HG03025 (cell line): ENCODE results near the gene TAGLN2.

Experiments
- ATAC-seq: cut with Tn5 transposase; IDR thresholded peaks from one replicate; pipeline ENCODE4 v1.9.1; 2021; ENCODE audit warnings: mild to moderate bottlenecking, moderate library complexity; ENCODE audit not compliant: unreplicated experiment, low FRiP score

Gene TAGLN2

DNA sequence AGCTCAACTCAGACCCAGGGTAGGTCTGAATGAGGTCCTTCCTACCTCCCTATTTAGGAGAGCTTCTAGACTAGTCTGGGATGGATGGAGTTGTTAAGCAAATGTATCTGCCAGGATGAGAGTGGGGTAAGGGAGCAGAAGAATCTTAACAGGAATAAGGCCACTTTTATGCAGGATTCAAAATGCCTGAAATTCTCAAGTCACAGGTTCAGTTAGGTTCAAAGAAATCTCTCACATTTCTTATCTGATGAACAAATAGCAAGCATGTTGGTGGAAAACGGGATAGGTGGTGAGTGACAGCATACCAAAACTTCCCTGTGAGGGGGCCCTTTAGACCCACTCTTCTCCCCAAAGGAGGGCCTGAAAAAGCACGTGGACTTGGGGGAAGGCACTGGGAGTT lies 25.7 kb upstream of the TAGLN2 start:
- ATAC-seq, result no peak

DNA sequence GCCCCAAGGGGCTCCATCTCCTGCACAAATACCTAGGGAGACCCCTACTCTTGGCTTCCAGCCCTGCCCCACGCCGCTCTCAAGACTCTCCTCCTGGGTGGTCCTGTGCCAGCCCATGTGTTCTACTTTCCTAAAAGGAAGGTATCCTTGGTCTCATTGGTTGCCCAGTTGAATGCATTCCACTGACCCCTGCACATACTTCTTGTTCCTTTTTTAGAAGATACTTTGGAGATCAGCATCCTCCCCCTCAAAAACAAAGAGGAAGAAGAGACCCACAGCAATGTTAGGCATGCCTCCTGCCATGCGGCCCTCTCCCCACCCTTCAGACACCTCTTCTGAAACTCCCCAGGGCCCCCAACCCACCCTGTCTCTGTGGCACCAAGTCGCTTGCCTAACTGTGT lies 24.7 kb upstream of the TAGLN2 start:
- ATAC-seq, result no peak

DNA sequence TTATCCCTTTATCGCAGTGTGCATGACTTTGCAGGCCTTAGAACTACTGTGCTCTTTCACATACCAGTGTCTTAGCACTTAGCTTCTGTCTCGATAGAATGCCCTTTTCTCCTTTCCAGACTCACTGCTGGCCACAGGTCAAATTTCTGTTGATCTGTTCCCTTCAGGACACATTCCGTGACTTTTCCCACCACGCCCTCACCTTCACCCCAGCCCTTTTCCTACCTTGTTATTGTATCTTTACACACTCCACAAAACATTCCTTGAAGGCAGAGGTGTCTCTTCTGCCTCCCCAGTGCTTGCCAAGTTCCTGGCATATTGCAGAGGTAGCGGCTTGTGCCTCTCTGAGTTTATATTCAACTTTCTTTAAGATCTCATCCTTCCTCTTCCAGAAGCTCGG lies 23.8 kb upstream of the TAGLN2 start:
- ATAC-seq, result no peak

DNA sequence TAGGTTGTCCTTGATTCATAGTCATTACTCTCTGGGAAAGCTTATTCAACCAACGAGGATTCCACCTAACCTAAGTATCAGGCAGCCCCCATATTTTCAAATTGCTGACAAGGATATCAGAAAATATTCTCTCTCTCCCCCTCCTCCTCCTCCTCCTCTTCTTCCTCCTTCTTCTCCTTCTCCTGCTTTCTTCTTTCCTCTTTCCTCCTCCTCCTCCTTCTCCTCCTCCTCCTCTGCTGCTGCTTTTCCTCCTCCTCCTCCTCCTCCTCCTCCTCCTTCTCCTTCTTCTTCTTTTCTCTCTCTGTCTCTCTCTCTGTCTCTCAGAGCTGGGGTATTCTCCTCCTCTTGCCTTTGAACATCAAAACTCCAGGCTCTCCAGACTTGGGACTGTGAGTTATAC lies 22.6 kb upstream of the TAGLN2 start:
- no peak for ATAC-seq

DNA sequence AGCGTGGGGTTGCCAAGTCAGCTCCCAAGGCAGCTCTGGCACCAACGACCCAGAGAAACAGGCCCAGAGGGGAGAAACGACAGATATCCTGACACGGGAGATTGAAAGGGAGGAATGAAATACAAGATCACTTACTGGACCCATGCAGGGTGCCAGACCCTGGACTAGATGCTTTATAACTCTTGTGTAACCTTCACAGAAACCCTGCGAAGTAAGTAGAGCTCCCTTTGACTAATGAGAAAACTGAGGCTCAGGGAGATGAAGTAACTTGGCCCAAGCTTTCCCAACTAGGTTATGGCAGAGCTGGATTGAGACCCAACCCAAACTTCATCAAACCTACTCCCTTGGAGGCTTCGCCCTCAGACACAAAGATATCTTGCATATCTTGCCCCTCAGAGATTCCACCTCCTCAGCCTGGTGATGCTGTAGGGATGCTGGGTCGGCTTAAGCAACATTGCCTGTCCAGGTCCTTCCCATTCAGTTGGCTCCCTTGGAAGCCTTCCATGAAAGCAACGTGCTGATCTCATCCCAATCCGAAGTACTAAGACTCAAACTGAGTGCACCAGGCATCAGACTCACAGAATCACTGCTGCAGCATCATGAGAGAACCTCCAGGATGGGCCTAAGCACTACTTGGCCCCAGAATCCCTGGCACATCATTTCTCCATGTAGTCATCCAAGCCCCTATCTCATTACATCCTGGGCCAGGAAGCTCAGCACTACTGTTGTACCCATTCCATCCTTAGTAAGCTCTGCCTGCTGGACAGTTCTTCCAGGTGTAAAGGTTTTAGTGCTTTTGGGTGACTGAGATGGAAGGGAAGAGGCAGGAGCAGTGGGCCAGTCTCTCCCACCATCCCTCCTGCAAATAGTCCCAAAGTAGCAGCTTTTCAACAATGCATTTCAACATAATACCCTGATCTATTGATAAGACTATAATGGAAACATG lies 21.2 kb upstream of the TAGLN2 start:
- ATAC-seq, result no peak

DNA sequence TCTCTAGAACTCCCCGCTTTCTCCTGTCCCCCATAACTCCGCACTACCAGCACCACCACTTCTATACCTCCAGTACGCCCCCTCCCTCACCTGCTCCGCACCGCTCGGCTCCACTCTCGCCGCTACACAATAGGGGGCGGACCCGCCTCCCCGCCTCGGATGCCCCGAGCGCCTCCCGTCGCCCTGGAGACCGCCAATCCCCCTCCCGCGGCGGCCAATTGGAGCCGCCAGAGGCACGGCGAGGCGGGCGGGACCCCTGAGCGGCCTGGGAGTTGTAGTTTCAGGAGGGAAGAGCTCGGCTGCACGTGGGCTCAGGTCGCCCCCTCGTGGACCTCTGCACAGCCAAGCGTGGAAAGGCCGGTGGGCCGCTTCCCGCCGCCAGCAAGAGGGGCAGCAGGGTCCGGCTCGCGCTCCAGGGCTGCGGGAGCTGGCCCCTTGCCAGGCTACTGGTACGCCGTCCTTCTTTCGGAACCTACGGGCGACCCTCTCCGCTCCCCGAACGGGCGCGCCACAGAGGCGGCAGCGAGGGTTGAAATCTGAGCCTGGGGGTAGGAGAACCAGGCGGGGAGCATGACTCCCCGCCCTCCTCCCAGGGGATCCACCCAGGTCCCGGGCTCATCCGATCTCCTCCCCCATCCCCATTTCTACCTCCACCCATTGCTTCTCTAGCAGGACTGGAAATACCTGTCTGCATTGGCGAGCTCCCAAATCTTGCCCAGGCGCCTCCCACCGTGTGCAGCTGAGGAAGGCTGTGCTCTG lies 20.4 kb upstream of the TAGLN2 start, which contains the start of gene IGSF9:
IGSF9 (minus strand) TSS at position 131 of the 759 bp plus-strand sequence. CDS start 2,159 bp downstream, outside the sequence.
- ATAC-seq, result peak; percentile 52

DNA sequence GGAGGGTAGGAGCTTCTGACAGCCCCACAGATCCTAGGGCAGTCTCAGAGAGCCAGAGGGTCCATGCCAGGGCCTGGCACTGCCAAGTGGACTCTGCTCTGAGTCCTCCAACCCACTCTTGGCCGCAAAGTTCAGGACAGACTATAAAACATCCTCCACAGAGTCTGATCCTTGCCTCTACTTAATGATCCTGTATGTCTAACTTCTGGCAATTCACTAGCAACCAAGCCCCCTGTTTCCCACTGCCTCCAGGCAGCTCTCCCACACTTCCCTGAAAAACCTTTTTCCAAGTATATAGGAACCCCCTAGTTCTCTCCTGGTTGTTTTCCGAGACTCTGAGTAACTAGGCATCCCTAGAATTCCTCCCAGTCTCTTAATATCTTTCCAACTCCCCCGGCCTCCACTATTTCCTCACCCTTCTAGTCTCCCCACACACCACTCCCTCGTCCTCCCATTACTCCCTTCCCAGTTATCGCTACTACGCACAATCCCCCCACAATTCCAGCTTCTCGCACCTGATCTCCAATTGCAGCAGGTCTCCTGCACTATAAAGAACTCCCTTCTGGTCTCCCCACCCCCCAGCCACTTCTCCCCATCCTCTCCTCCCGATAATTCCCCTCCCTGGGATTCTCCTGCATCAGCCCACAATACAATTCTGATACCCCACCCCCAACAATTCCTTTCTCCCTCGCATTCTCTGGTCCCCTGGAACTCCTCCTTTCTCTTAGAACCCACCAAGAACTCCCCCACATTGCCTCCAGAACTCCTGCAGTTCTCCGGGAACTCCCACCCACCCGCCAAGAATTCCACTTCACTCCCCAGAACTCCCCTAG lies 19.5 kb upstream of the TAGLN2 start:
- ATAC-seq, result no peak

DNA sequence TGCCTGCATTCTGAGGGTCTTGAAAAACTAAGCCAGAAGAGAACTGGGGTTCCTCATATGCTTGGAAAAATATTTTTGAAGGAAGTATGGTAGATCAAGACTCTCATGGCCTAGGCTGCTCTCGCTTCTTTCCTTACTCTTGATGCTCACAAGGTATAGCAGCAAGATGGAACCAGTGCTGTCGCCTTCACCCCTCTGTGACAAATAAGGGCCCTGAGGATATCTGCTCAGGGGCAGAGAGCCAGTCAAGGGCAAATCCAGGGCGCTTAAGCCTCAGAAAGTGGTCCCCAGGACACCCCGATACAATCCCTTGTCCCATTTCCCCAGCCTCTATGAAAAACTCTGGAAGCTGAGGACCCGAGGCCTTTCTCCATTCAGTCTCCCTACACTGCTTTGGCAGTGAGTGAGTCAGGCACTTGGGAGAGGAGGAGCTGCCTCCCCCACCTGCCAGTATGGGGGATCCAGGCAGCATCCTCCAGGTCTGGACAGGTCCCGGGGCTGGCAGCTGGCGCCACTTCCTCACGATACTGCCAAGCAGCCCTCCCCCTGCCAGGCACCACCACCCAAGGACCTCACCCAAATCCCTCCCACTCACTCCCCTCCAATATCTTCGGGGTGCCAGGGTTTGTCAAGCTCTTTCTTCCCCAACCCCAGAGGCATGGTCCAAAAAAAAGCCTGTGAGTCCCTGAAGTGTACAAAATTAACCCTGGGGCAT lies 18.8 kb upstream of the TAGLN2 start:
- no peak for ATAC-seq

DNA sequence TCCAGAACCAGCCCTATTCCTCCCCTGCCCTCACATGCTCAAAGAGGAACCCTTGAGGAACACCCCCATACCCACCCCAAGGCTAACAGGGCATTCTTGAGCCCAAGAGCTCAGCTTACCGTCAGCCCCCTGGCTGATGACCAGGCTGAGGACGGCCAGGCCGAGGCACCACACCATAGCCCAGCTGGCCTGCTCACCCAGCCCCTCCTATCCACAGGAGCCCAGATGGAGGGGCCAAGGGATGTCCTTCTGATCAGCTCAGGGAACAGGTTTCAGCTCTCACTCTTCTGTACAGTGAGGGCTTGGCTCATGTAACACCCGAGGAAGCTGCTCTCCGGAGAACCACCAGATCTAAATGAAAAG lies 18.0 kb upstream of the TAGLN2 start:
- ATAC-seq, result no peak

DNA sequence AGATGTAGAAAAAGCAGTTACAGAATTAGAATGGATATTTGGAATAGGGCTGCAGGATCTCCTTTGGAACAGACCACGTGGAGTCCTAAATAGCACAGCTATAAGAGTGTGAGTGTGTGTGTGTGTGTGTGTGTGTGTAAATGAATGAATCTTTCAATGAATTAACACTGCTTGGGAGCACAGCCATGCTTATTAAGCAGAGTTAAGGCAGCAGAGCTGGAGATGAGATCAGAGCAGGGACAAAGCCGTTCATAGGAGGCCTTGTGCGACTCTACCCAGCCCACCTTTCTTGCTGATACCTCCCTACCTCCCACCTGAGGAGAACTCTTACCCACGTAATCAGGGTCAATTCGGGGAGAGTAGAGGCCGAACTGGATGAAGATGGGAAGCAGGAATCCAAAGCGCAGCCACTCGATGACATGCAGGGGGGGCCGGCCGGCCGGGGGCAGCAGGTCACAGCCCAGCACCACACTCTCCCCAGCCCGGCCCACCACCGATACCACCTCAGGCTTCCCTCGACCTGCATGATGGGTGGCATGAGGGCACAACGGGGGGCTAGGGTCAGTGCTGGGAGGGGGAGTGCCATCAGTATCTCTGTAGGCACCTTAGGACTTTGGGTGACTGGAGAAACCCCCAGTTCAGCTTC lies 17.4 kb upstream of the TAGLN2 start:
- no peak for ATAC-seq

DNA sequence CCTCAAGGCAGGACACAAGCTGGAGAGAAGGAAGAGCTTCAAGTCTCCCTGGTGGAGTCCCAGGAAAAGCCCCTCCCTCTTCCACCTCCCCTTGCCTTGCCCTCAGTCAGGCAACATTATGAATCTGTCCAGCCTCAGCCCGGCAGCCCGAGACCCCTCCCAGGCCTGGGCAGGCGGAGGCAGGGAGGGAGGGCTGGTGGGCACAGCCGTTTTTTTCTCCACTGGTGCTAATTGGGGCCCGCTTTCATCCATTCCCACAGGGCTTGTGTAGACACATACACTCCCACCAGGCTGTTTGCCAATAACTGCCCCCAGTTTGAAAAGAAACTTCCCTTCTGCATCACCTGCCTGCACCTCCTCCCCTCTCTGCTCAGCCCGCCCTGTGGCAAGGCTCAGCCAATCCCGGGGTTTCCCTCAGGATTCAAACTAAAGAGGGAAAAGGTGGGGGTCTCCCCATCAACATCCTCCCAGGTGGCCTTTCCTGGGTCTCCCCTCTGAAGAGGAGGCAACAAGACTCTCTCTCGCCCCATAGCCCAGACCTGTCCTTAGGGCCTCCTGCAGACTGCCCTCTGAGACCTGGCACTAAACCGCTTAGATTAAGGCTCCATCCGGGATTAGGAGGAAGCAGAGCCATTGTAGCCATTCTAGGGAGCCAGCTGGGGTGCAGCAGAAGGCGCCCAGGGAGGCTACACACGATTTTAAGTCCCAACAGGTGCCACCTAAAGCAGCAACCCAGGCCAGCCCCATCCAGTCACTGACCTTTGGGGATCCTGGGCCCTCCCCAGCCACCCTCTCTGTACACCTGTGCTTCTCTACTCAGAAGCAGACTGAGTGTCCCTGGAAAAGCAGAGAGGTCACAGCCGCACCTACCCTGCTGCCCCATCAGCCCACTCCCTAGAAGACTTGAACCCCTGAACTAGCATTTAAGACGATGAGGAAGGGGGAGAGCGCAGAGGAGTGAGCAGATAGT lies 16.6 kb upstream of the TAGLN2 start:
- ATAC-seq, result no peak

DNA sequence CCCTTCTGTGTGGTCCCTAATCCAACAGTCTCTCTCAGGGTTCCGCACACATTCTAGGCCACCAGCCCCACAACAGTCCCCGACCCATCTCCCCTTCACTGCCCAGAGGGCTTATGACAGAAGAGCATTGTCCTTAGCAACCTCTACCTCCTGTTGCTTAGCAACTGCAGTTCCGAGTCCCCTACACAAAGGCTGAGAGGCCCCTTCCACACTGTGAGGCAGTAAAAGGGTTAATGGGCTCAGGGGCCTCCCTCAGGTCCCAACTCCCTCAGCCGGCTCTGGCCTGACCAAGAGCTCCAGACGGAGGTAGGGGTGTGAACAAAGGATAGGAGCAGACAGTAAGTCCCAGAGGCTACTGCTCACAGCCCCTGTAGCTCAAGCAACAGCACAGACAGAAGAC lies 15.8 kb upstream of the TAGLN2 start:
- no peak for ATAC-seq

DNA sequence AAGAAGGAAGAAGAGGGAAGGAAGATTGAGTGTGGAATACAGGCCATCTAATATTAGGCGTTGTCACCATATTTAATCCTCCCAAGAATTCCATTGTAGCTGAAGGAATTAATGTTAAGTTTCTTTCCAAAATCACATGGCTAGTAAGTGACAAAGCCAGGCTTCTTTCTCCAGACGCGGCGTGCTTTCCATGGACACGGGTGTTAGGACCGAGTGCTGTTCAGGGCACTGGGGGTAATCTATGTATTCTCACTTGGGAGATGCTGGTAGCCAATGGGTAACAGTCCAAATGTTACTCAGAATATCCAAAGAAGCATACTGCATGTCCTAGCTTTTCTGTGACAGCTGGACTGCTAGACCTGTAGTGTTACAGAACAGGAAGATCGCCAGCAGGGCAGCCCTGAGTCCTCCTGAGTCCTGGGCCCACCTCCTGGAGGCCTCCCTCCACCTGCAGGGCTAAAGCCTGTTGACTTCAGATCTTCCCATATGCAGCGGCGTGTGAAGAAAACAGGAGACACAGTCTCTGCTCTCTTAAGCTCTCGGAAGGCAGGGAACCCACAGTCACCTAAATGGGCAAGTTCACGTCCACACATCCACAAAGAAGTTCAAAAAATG lies 14.8 kb upstream of the TAGLN2 start:
- ATAC-seq, result no peak

DNA sequence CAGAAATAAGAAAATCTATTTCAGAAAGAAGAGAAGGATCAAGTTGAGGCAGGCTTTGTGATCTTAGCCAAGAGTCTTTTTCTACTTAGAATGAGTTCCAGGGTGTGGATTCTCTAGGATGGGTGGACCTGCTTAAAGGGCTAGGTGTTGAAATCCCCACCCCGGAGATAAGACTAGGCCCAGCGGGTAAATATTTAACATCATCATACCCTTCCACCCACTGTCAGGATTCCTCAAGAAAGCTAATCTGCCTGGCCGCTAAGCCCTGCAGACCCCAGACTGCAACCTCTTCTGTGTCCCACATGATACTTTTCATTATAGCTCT lies 14.3 kb upstream of the TAGLN2 start:
- no peak for ATAC-seq

DNA sequence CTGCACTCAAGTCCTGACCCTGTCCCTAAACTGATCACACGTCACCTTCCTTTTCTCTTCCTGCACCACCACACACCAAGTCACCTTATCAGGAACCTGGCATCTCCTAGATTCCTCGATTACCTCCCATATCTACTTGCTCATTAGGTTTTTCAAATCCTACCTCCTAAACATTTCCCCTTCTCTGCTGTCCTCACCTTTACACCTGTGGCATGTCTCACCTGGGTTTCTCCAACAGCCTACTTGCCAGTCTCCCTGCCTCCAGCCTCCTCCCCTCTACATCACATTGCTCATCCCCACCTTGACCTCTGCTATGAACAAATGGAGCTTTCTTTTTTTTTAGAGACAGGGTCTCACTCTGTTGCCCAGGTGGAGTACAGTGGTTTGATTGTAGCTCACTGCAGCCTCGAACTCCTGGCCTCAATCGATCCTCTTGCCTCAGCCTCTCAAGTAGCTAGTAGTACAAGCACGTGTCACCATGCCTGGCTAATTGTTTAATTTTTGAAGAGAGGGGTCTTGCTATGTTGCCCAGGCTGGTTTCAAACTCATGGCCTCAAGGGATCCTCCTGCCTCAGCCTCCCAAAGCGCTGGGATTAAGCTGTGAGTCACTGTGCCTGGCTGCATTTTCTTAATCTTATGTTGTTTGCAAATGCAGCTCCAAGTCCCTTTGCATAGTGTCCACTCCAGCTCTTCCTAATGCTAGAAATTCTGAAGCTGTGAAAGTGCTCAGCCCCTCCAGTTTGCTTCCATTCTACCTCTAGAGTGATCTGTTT lies 13.8 kb upstream of the TAGLN2 start:
- ATAC-seq, result no peak

DNA sequence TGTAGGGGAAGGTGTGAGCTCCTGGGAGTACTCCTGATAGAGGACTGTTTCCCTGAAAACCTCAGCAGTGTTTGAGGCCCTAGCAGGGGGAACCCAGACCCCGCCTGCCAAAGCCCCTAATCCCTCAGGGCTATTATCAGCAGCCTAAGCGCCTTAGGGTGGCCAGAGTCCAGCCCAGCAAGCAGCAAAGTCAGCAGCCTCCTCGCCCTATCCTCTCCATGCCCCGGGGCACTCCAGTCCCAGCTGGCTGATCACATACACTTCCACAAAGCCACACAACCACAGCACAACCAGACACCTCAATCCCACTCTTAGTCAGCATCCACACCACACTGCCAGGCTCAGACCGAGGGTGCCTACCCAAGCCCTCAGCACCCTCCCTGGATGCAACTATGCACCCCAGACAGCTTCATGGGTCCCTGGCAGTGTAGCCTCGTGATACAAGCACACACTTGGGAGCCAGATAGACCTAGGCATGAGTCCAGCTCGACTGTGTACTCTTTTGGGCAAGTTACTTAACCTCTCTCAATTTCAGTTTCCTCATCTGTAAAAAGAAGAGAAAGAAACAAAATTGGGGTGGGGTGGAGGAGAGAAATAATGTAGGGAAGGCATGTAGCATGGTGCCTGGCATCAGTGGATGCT lies 13.0 kb upstream of the TAGLN2 start:
- no peak for ATAC-seq
